Neuronal stem cell (in vitro differentiated cells): ENCODE results near the gene FAM107B.

ENCODE experiments used
- DNase-seq: peaks from one replicate; pipeline ENCODE4 v3.0.0-alpha.2; 2013; ENCODE audit warnings: low spot score
- H2AFZ ChIP-seq: one replicate; pipeline ENCODE4 v1.6.1; 2013; ENCODE audit warnings: mild to moderate bottlenecking, low read length, inconsistent platforms
- H2AK5ac ChIP-seq: 2 replicates; pipeline ENCODE4 v1.6.1; 2013; ENCODE audit warnings: low read depth, mild to moderate bottlenecking, inconsistent platforms, low read length, moderate library complexity, mixed read lengths
- H2BK120ac ChIP-seq: 2 replicates; pipeline ENCODE4 v1.6.1; 2013; ENCODE audit warnings: low read depth, mild to moderate bottlenecking, inconsistent platforms, low read length, moderate library complexity, mixed read lengths
- H2BK12ac ChIP-seq: one replicate; pipeline ENCODE4 v1.6.1; 2013; ENCODE audit warnings: low read length, inconsistent platforms
- H2BK15ac ChIP-seq: 2 replicates; pipeline ENCODE4 v1.6.1; 2013; ENCODE audit warnings: mild to moderate bottlenecking, low read length, inconsistent platforms, mixed read lengths
- H2BK5ac ChIP-seq: one replicate; pipeline ENCODE4 v1.6.1; 2013; ENCODE audit warnings: inconsistent platforms, mild to moderate bottlenecking, low read length, moderate library complexity
- H3K14ac ChIP-seq: one replicate; pipeline ENCODE4 v1.6.1; 2013; ENCODE audit warnings: low read length, inconsistent platforms
- H3K18ac ChIP-seq: 2 replicates; pipeline ENCODE4 v1.6.1; 2013; ENCODE audit warnings: low read length, inconsistent platforms
- H3K23ac ChIP-seq: 2 replicates; pipeline ENCODE4 v1.6.1; 2013; ENCODE audit warnings: low read depth, mild to moderate bottlenecking, mixed read lengths, low read length, inconsistent platforms; ENCODE audit not compliant: poor library complexity
- H3K27ac ChIP-seq: replicated peaks from 3 replicates; pipeline ENCODE4 v1.5.1; 2013; ENCODE audit warnings: low read length, inconsistent platforms
- H3K27me3 ChIP-seq, 3 experiments: 2 replicates each; pipeline ENCODE4 v1.6.1; 2013; ENCODE audit warnings: low read length in 3 of 3, mild to moderate bottlenecking in 2 of 3, inconsistent platforms in 1 of 3, low read depth in 1 of 3, mixed read lengths in 1 of 3, moderate library complexity in 1 of 3; ENCODE audit not compliant: control insufficient read depth in 3 of 3, insufficient read depth in 3 of 3
- H3K36me3 ChIP-seq, 2 donors: replicated peaks in 1 of 2; 2 replicates each; pipeline ENCODE4 v1.6.1; 2013; ENCODE audit warnings: low read length in 2 of 2; ENCODE audit not compliant: control insufficient read depth in 2 of 2, insufficient read depth in 2 of 2
- H3K4ac ChIP-seq: 2 replicates; pipeline ENCODE4 v1.6.1; 2013; ENCODE audit warnings: inconsistent platforms, mild to moderate bottlenecking, low read length, moderate library complexity
- H3K4me1 ChIP-seq, 2 donors: 1 replicate in 1 of 2; 2 replicates in 1 of 2; pipeline ENCODE4 v1.6.1; 2013; ENCODE audit warnings: low read length in 2 of 2, low read depth in 1 of 2; ENCODE audit not compliant: control insufficient read depth in 2 of 2, insufficient read depth in 1 of 2
- H3K4me2 ChIP-seq: one replicate; pipeline ENCODE4 v1.6.1; 2013; ENCODE audit warnings: mild to moderate bottlenecking, low read length, inconsistent platforms; ENCODE audit not compliant: insufficient read depth, poor library complexity, severe bottlenecking
- H3K4me3 ChIP-seq, 2 donors: 2 replicates each; pipeline ENCODE4 v1.5.1; 2013; ENCODE audit warnings: low read length in 2 of 2, mild to moderate bottlenecking in 2 of 2, inconsistent platforms in 1 of 2, moderate library complexity in 1 of 2
- H3K79me1 ChIP-seq: one replicate; pipeline ENCODE4 v1.6.1; 2013; ENCODE audit warnings: low read depth, mild to moderate bottlenecking, inconsistent platforms, low read length, moderate library complexity
- H3K9ac ChIP-seq: one replicate; pipeline ENCODE4 v1.6.1; 2013; ENCODE audit warnings: mild to moderate bottlenecking, low read depth, low read length, inconsistent platforms; ENCODE audit not compliant: poor library complexity
- H3K9me3 ChIP-seq, 2 donors: replicated peaks in 1 of 2; 2 replicates each; pipeline versions ENCODE3 to v1.6.1; 2013; ENCODE audit warnings: low read length in 2 of 2, mild to moderate bottlenecking in 2 of 2, inconsistent platforms in 1 of 2, low read depth in 1 of 2, mixed read lengths in 1 of 2, moderate library complexity in 1 of 2; ENCODE audit not compliant: control insufficient read depth in 2 of 2, insufficient read depth in 1 of 2
- H4K8ac ChIP-seq: one replicate; pipeline ENCODE4 v1.6.1; 2013; ENCODE audit warnings: low read depth, mild to moderate bottlenecking, inconsistent platforms, low read length, moderate library complexity
- H4K91ac ChIP-seq: one replicate; pipeline ENCODE4 v1.6.1; 2013; ENCODE audit warnings: low read length, low read depth, mild to moderate bottlenecking, inconsistent platforms; ENCODE audit not compliant: poor library complexity
- WGBS, 2 donors: extraction: QIAGEN DNeasy Blood & Tissue Kit; methylation state at CpG; one replicate each; pipeline ENCODE4 v1.1.7; 2013; ENCODE audit warnings: missing lambda C conversion rate in 2 of 2, mixed read lengths in 1 of 2; ENCODE audit not compliant: insufficient read length in 2 of 2, insufficient replicate concordance in 1 of 2; ENCODE audit errors: extremely low coverage in 2 of 2; 5-methylcytosine and 5-hydroxymethylcytosine counted together

Gene FAM107B

GRCh38 chr10:14572811-14573210 is 201.9 kb downstream of the FAM107B start:
- no CpG with 5 or more reads among the region's 3 CpGs for WGBS, 2 donors
- no peak overlapping the region for H3K18ac ChIP-seq
- peaks cover 3 to 17% of the 10 kb centered on the region in 2 donors for H3K36me3 ChIP-seq
- H3K23ac ChIP-seq, result no peak overlapping the region
- H3K4ac ChIP-seq, result no peak overlapping the region
- H3K9me3 ChIP-seq, result peaks cover 0 to 10% of the 10 kb centered on the region in 2 donors
- no peak overlapping the region for H2AFZ ChIP-seq
- H4K91ac ChIP-seq, result no peak overlapping the region
- H3K14ac ChIP-seq, result no peak overlapping the region
- no peaks in the 10 kb centered on the region for H3K4me1 ChIP-seq
- H2BK120ac ChIP-seq, result no peak overlapping the region
- no peaks in the 10 kb centered on the region for H3K27me3 ChIP-seq
- no peak overlapping the region for H2BK5ac ChIP-seq
- H2BK12ac ChIP-seq, result no peak overlapping the region
- H3K79me1 ChIP-seq, result no peaks in the 10 kb centered on the region
- H3K4me2 ChIP-seq, result no peak overlapping the region
- H3K9ac ChIP-seq, result no peak overlapping the region
- no peak overlapping the region for H4K8ac ChIP-seq
- H3K4me3 ChIP-seq, result no peak overlapping the region
- no peak for DNase-seq
- no peak overlapping the region for H2BK15ac ChIP-seq
- no peak overlapping the region for H3K27ac ChIP-seq
- H2AK5ac ChIP-seq, result no peak overlapping the region

GRCh38 chr10:14571866-14572507 is 202.7 kb downstream of the FAM107B start:
- no peak overlapping the region for H3K4me3 ChIP-seq
- no peak overlapping the region for H2BK12ac ChIP-seq
- no peak overlapping the region for H3K9ac ChIP-seq
- H3K14ac ChIP-seq, result no peak overlapping the region
- H4K91ac ChIP-seq, result no peak overlapping the region
- no peak overlapping the region for H2BK5ac ChIP-seq
- H3K18ac ChIP-seq, result no peak overlapping the region
- no peak for DNase-seq
- peaks cover 0 to 14% of the 10 kb centered on the region in 2 donors for H3K9me3 ChIP-seq
- H2BK120ac ChIP-seq, result no peak overlapping the region
- H3K36me3 ChIP-seq, result peaks cover 3 to 23% of the 10 kb centered on the region in 2 donors
- no peaks in the 10 kb centered on the region for H3K79me1 ChIP-seq
- H3K4ac ChIP-seq, result no peak overlapping the region
- H2BK15ac ChIP-seq, result no peak overlapping the region
- H2AK5ac ChIP-seq, result no peak overlapping the region
- H3K23ac ChIP-seq, result no peak overlapping the region
- H3K27ac ChIP-seq, result no peak overlapping the region
- H3K4me1 ChIP-seq, result no peaks in the 10 kb centered on the region
- H2AFZ ChIP-seq, result no peak overlapping the region
- no peak overlapping the region for H3K4me2 ChIP-seq
- WGBS, 2 donors, result no CpG with 5 or more reads among the region's 10 CpGs
- no peaks in the 10 kb centered on the region for H3K27me3 ChIP-seq
- no peak overlapping the region for H4K8ac ChIP-seq

- no peaks in the 10 kb centered on the region for H3K79me1 ChIP-seq
- no peak overlapping the region for H3K27ac ChIP-seq
- H3K4me2 ChIP-seq, result no peak overlapping the region
Measured at GRCh38 chr10:14570800-14571199, 203.9 kb downstream of the FAM107B start.

GRCh38 chr10:14569274-14570060 is 205.2 kb downstream of the FAM107B start:
- Histone ChIP-seq H3K18ac (no peak overlapping the region), H2BK12ac (no peak overlapping the region), H3K4me1 (peaks cover 0 to 2% of the 10 kb centered on the region in 2 donors), H4K8ac (no peak overlapping the region), H2BK15ac (no peak overlapping the region), H2BK120ac (no peak overlapping the region), H2AFZ (no peak overlapping the region), H3K9ac (no peak overlapping the region), H3K23ac (no peak overlapping the region), H2BK5ac (no peak overlapping the region), H4K91ac (no peak overlapping the region), H3K79me1 (no peaks in the 10 kb centered on the region), H3K27ac (no peak overlapping the region), H3K4me2 (no peak overlapping the region), H3K4ac (no peak overlapping the region), H3K9me3 (peaks cover 3 to 15% of the 10 kb centered on the region in 2 donors), H2AK5ac (no peak overlapping the region), H3K27me3 (no peaks in the 10 kb centered on the region), H3K36me3 (peaks cover 4 to 23% of the 10 kb centered on the region in 2 donors), H3K14ac (no peak overlapping the region), H3K4me3 (no peak overlapping the region)
- DNase-seq, result no peak
- WGBS, 2 donors, result no CpG with 5 or more reads among the region's 9 CpGs

More at GRCh38 chr10:14570800-14571199, 203.9 kb downstream of the FAM107B start:
- WGBS, 2 donors, result no CpG with 5 or more reads among the region's 1 CpG
- Histone ChIP-seq H3K9me3 (peaks cover 3 to 15% of the 10 kb centered on the region in 2 donors), H3K4ac (no peak overlapping the region), H3K4me3 (no peak overlapping the region), H3K18ac (no peak overlapping the region), H2BK5ac (no peak overlapping the region), H2AFZ (no peak overlapping the region), H3K9ac (no peak overlapping the region), H3K36me3 (peaks cover 4 to 25% of the 10 kb centered on the region in 2 donors), H3K14ac (no peak overlapping the region), H2BK15ac (no peak overlapping the region), H4K91ac (no peak overlapping the region), H4K8ac (no peak overlapping the region), H3K23ac (no peak overlapping the region), H2AK5ac (no peak overlapping the region), H3K4me1 (no peaks in the 10 kb centered on the region), H2BK12ac (no peak overlapping the region), H2BK120ac (no peak overlapping the region), H3K27me3 (no peaks in the 10 kb centered on the region)
- DNase-seq, result no peak
